H9 (cell line): ENCODE results near the gene HMBS. TPM values are rescaled to one million over a fixed set of nuclear protein-coding genes. Genes with fewer than 3 reads are reported as not detected.

Source experiments
- DNase-seq: peaks from one replicate; pipeline ENCODE4 v3.0.0-alpha.2; 2017
- H2AFZ ChIP-seq: one replicate; pipeline ENCODE4 v1.6.1; 2013; ENCODE audit warnings: mild to moderate bottlenecking, low read length, control low read depth, moderate library complexity
- H2AK5ac ChIP-seq: 2 replicates; pipeline ENCODE4 v1.6.1; 2013; ENCODE audit warnings: low read length, control low read depth, mixed read lengths; ENCODE audit not compliant: insufficient read length
- H2BK120ac ChIP-seq: one replicate; pipeline ENCODE4 v1.6.1; 2013; ENCODE audit warnings: low read depth, mild to moderate bottlenecking, low read length, control low read depth, inconsistent platforms; ENCODE audit not compliant: poor library complexity, severe bottlenecking
- H2BK12ac ChIP-seq: 2 replicates; pipeline ENCODE4 v1.6.1; 2013; ENCODE audit warnings: low read length, control low read depth, mixed read lengths, low read depth; ENCODE audit not compliant: insufficient read length
- H2BK15ac ChIP-seq: 2 replicates; pipeline ENCODE4 v1.6.1; 2013; ENCODE audit warnings: low read depth, low read length, control low read depth
- H2BK20ac ChIP-seq: one replicate; pipeline ENCODE4 v1.6.1; 2013; ENCODE audit warnings: low read depth, mild to moderate bottlenecking, low read length, control low read depth, inconsistent platforms; ENCODE audit not compliant: poor library complexity, severe bottlenecking
- H2BK5ac ChIP-seq: 2 replicates; pipeline ENCODE4 v1.6.1; 2013; ENCODE audit warnings: low read length, control low read depth, mixed read lengths; ENCODE audit not compliant: insufficient read length
- H3K14ac ChIP-seq: 2 replicates; pipeline ENCODE4 v1.6.1; 2013; ENCODE audit warnings: low read length, control low read depth; ENCODE audit not compliant: insufficient read depth
- H3K18ac ChIP-seq: 2 replicates; pipeline ENCODE4 v1.6.1; 2013; ENCODE audit warnings: low read depth, mild to moderate bottlenecking, mixed read lengths, low read length, control low read depth; ENCODE audit not compliant: insufficient read length
- H3K23ac ChIP-seq: 2 replicates; pipeline ENCODE4 v1.6.1; 2013; ENCODE audit warnings: low read length, control low read depth, mixed read lengths, low read depth; ENCODE audit not compliant: insufficient read length
- H3K23me2 ChIP-seq: 2 replicates; pipeline ENCODE4 v1.6.1; 2013; ENCODE audit warnings: low read depth, mild to moderate bottlenecking, mixed read lengths, low read length, control low read depth; ENCODE audit not compliant: insufficient read length, poor library complexity, severe bottlenecking
- H3K27ac ChIP-seq: 2 replicates; pipeline ENCODE4 v1.5.1; 2013; ENCODE audit warnings: low read length, control low read depth, mixed read lengths, low read depth; ENCODE audit not compliant: insufficient read length
- H3K27me3 ChIP-seq: 2 replicates; pipeline ENCODE4 v1.6.1; 2013; ENCODE audit warnings: low read length, control low read depth, inconsistent platforms; ENCODE audit not compliant: insufficient read depth
- H3K4ac ChIP-seq: 2 replicates; pipeline ENCODE4 v1.6.1; 2013; ENCODE audit warnings: low read depth, mild to moderate bottlenecking, control low read depth, inconsistent platforms, low read length, moderate library complexity
- H3K4me1 ChIP-seq: 2 replicates; pipeline ENCODE4 v1.6.1; 2013; ENCODE audit warnings: low read length, control low read depth, inconsistent platforms; ENCODE audit not compliant: insufficient read depth
- H3K4me2 ChIP-seq: 2 replicates; pipeline ENCODE4 v1.6.1; 2013; ENCODE audit warnings: low read length, control low read depth, mixed read lengths; ENCODE audit not compliant: insufficient read length, insufficient read depth
- H3K56ac ChIP-seq: 2 replicates; pipeline ENCODE4 v1.6.1; 2013; ENCODE audit warnings: low read depth, mild to moderate bottlenecking, mixed read lengths, low read length, control low read depth; ENCODE audit not compliant: insufficient read length
- H3K79me1 ChIP-seq: 2 replicates; pipeline ENCODE4 v1.6.1; 2013; ENCODE audit warnings: low read depth, mild to moderate bottlenecking, moderate library complexity, low read length, control low read depth, inconsistent platforms; ENCODE audit not compliant: insufficient read depth, poor library complexity, severe bottlenecking
- H3K79me2 ChIP-seq: 2 replicates; pipeline ENCODE4 v1.6.1; 2013; ENCODE audit warnings: low read length, control low read depth, inconsistent platforms; ENCODE audit not compliant: insufficient read depth
- H3K9ac ChIP-seq: 2 replicates; pipeline ENCODE4 v1.6.1; 2013; ENCODE audit warnings: low read length, control low read depth, mixed read lengths; ENCODE audit not compliant: insufficient read length; ENCODE audit errors: extremely low read depth
- H3K9me3 ChIP-seq: one replicate; pipeline ENCODE4 v1.6.1; 2013; ENCODE audit warnings: low read depth, low read length, inconsistent platforms; ENCODE audit not compliant: control insufficient read depth
- H3T11ph ChIP-seq: one replicate; pipeline ENCODE4 v1.6.1; 2013; ENCODE audit warnings: mild to moderate bottlenecking, low read length, control low read depth, inconsistent platforms
- H4K20me1 ChIP-seq: one replicate; pipeline ENCODE4 v1.6.1; 2013; ENCODE audit not compliant: control insufficient read depth, insufficient read length, insufficient read depth
- H4K5ac ChIP-seq: 2 replicates; pipeline ENCODE4 v1.6.1; 2013; ENCODE audit warnings: low read depth, mild to moderate bottlenecking, mixed read lengths, low read length, control low read depth; ENCODE audit not compliant: insufficient read length
- H4K8ac ChIP-seq: replicated peaks from 2 replicates; pipeline ENCODE4 v1.6.1; 2013; ENCODE audit warnings: low read length, control low read depth, mixed read lengths, low read depth; ENCODE audit not compliant: insufficient read length
- H4K91ac ChIP-seq: 2 replicates; pipeline ENCODE4 v1.6.1; 2013; ENCODE audit warnings: low read depth, mild to moderate bottlenecking, moderate library complexity, mixed read lengths, low read length, control low read depth; ENCODE audit not compliant: insufficient read length
- H3K27ac Mint-ChIP-seq, 3 experiments: 2 replicates in 2 of 3; 3 replicates in 1 of 3; pipeline ENCODE4 v1.8.0; 2020 to 2021; ENCODE audit warnings: mixed read lengths in 3 of 3, mild to moderate bottlenecking in 1 of 3, moderate library complexity in 1 of 3
- H3K27me3 Mint-ChIP-seq: 2 replicates; pipeline ENCODE4 v1.8.0; 2021; ENCODE audit warnings: low read depth, mild to moderate bottlenecking, moderate library complexity, mixed read lengths
- H3K36me3 Mint-ChIP-seq, 3 experiments: 2 replicates in 2 of 3; 3 replicates in 1 of 3; pipeline ENCODE4 v1.8.0; 2020 to 2021; ENCODE audit warnings: low read depth in 3 of 3, mixed read lengths in 3 of 3; ENCODE audit not compliant: insufficient read depth in 1 of 3
- H3K4me1 Mint-ChIP-seq, 2 experiments: 2 replicates each; pipeline ENCODE4 v1.8.0; 2020; ENCODE audit warnings: mixed read lengths in 2 of 2
- H3K4me3 Mint-ChIP-seq, 2 experiments: 2 replicates in 1 of 2; 3 replicates in 1 of 2; pipeline ENCODE4 v1.8.0; 2020 to 2021; ENCODE audit warnings: mild to moderate bottlenecking in 2 of 2, mixed read lengths in 2 of 2, moderate library complexity in 1 of 2
- H3K9me3 Mint-ChIP-seq, 2 experiments: 2 replicates in 1 of 2; 3 replicates in 1 of 2; pipeline ENCODE4 v1.8.0; 2020; ENCODE audit warnings: mild to moderate bottlenecking in 2 of 2, mixed read lengths in 2 of 2, moderate library complexity in 1 of 2
- CTCF ChIP-seq: fragments of 200-600 bp; sonication (generic); conservative IDR thresholded peaks from 3 replicates; pipeline ENCODE4 v1.8.0; 2021; ENCODE audit warnings: antibody characterized with exemption, mild to moderate bottlenecking
- WGBS: extraction: QIAGEN DNeasy Blood & Tissue Kit; methylation state at CpG from one replicate; pipeline ENCODE4 v1.1.7; 2013; ENCODE audit warnings: missing lambda C conversion rate, low lambda C conversion rate, mixed read lengths; ENCODE audit not compliant: insufficient read length; ENCODE audit errors: extremely low coverage; 5-methylcytosine and 5-hydroxymethylcytosine counted together
- total RNA-seq: library from RNA; stranded (reverse); gene quantifications from 2 replicates; pipeline ENCODE4 v1.2.1, GENCODE V29; 2021

The HMBS gene
- total RNA-seq, 1 experiment from 2014 or later = 57.7 TPM

GRCh38 chr11:119114351-119114750 is 29.7 kb downstream of the HMBS start:
- Histone ChIP-seq H3K14ac (no peak overlapping the region), H2AFZ (no peak overlapping the region), H2BK5ac (no peak overlapping the region), H3K4me2 (no peak overlapping the region), H4K91ac (no peak overlapping the region), H3K9me3 (no peaks in the 10 kb centered on the region), H2BK120ac (no peak overlapping the region), H3K27ac (no peak overlapping the region), H4K20me1 (no peaks in the 10 kb centered on the region), H3K18ac (no peak overlapping the region), H3K23me2 (no peaks in the 10 kb centered on the region), H3K79me1 (no peaks in the 10 kb centered on the region), H3K23ac (no peak overlapping the region), H3K4me1 (no peaks in the 10 kb centered on the region), H2AK5ac (no peak overlapping the region), H3K4ac (no peak overlapping the region), H3K27me3 (no peaks in the 10 kb centered on the region), H2BK12ac (no peak overlapping the region), H3K9ac (no peak overlapping the region), H3K56ac (no peak overlapping the region), H2BK15ac (no peak overlapping the region), H4K5ac (no peak overlapping the region), H4K8ac (no peak overlapping the region), H2BK20ac (no peak overlapping the region), H3K79me2 (no peaks in the 10 kb centered on the region), H3T11ph (no peak overlapping the region)
- no peak for TF ChIP-seq CTCF
- Mint-ChIP-seq H3K27ac (no peak overlapping the region), H3K9me3 (no peaks in the 10 kb centered on the region; a peak in 1 of 5 replicates), H3K4me1 (peaks cover 8 to 22% of the 10 kb centered on the region in 2 experiments), H3K4me3 (no peak overlapping the region), H3K36me3 (no peaks in the 10 kb centered on the region; a peak in 2 of 7 replicates), H3K27me3 (no peaks in the 10 kb centered on the region)
- WGBS = no CpG with 5 or more reads among the region's 5 CpGs
- DNase-seq = no peak
